ENCODE results near the gene NSG1.

DNA sequence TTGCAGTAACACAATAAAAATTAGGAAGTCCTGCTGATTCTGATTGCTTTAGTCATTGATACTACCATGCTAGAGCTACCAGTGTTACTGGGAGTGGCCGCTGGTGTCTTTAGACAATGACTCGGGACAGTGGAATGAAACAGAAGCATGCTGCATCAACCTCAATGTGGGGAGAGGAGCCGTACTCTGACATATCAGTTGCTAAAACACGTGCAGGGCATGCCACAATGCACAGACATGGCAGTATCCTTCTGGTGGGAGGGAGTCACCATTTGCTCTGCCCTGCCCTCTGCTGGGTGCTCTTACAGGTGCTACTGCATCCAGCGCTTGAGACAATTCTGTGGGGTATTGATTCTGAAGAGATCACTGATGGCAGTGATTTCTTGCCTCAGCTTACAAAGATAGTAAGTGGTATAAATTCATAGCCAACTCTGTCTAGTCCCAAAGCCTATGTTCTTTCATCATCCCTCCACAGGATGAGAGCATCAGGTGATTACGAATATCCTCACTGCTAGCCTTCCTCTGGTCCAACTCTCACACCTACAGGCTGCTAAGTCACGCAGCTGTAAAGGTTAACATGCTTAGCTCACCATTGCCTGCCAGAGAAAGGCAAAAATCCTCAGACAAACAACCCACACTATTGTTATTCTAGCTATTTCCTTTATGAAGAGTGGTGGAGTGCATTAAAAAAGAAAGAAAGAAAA, 43.7 kb downstream of the NSG1 start:
- TF ChIP-seq, protein P1, sequence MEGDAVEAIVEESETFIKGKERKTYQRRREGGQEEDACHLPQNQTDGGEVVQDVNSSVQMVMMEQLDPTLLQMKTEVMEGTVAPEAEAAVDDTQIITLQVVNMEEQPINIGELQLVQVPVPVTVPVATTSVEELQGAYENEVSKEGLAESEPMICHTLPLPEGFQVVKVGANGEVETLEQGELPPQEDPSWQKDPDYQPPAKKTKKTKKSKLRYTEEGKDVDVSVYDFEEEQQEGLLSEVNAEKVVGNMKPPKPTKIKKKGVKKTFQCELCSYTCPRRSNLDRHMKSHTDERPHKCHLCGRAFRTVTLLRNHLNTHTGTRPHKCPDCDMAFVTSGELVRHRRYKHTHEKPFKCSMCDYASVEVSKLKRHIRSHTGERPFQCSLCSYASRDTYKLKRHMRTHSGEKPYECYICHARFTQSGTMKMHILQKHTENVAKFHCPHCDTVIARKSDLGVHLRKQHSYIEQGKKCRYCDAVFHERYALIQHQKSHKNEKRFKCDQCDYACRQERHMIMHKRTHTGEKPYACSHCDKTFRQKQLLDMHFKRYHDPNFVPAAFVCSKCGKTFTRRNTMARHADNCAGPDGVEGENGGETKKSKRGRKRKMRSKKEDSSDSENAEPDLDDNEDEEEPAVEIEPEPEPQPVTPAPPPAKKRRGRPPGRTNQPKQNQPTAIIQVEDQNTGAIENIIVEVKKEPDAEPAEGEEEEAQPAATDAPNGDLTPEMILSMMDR (IDR thresholded peaks at IDR 0.05) = peak in 4 of 6 experiments; percentile 31 to 42 (median 37)
- TF ChIP-seq POLR2A (IDR thresholded peaks at IDR 0.05) (no peak), POLR2AphosphoS5 (IDR thresholded peaks at IDR 0.05) (no peak), EP300 (IDR thresholded peaks at IDR 0.05) (no peak)

Data from upper lobe of left lung (tissue), 4 donors.